Measurements from ENCODE around the gene MEGF11. TPM values are rescaled to one million over a fixed set of nuclear protein-coding genes. Genes with fewer than 3 reads are reported as not detected.

Gene MEGF11
- total RNA-seq, 1 donor from 2014 or later = 0.06 TPM

GRCh38 chr15:66290518-66290917, 37.0 kb upstream of the MEGF11 start:
- Mint-ChIP-seq H3K9me3 (no peaks in the 10 kb centered on the region), H3K27me3 (ENCODE audit: insufficient read depth, low read depth) (peaks cover 4% of the 10 kb centered on the region), H3K36me3 (no peaks in the 10 kb centered on the region), H3K27ac (no peak overlapping the region), H3K4me3 (peak overlapping the region; percentile 0), H3K4me1 (peaks cover 27% of the 10 kb centered on the region)
- peaks cover 13% of the 10 kb centered on the region for H3K4me1 ChIP-seq
- no peaks in the 10 kb centered on the region for H3K9me3 ChIP-seq (ENCODE audit: low read depth)
- no peak overlapping the region for H3K4me3 ChIP-seq
- TF ChIP-seq, protein P1, sequence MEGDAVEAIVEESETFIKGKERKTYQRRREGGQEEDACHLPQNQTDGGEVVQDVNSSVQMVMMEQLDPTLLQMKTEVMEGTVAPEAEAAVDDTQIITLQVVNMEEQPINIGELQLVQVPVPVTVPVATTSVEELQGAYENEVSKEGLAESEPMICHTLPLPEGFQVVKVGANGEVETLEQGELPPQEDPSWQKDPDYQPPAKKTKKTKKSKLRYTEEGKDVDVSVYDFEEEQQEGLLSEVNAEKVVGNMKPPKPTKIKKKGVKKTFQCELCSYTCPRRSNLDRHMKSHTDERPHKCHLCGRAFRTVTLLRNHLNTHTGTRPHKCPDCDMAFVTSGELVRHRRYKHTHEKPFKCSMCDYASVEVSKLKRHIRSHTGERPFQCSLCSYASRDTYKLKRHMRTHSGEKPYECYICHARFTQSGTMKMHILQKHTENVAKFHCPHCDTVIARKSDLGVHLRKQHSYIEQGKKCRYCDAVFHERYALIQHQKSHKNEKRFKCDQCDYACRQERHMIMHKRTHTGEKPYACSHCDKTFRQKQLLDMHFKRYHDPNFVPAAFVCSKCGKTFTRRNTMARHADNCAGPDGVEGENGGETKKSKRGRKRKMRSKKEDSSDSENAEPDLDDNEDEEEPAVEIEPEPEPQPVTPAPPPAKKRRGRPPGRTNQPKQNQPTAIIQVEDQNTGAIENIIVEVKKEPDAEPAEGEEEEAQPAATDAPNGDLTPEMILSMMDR (IDR thresholded peaks at IDR 0.05) = no peak
- TF ChIP-seq EZH2 (IDR thresholded peaks at IDR 0.05) (no peak), EZH2phosphoT487 (IDR thresholded peaks at IDR 0.05) (no peak)
- no peak overlapping the region for H2AFZ ChIP-seq (replicated peaks)
- no peak overlapping the region for H3K9ac ChIP-seq
- H3K4me2 ChIP-seq = no peak overlapping the region
- no peak for DNase-seq (ENCODE audit: low spot score)
- no peak overlapping the region for H3K27ac ChIP-seq
- H3K36me3 ChIP-seq = no peaks in the 10 kb centered on the region
- peaks cover 5% of the 10 kb centered on the region for H3K27me3 ChIP-seq
- no peaks in the 10 kb centered on the region for H4K20me1 ChIP-seq (ENCODE audit: low read depth)
- H3K79me2 ChIP-seq (ENCODE audit: low read depth) = peaks cover 16% of the 10 kb centered on the region
- peaks cover 19% of the 10 kb centered on the region for H3F3A ChIP-seq (ENCODE audit: low read depth)

DNA sequence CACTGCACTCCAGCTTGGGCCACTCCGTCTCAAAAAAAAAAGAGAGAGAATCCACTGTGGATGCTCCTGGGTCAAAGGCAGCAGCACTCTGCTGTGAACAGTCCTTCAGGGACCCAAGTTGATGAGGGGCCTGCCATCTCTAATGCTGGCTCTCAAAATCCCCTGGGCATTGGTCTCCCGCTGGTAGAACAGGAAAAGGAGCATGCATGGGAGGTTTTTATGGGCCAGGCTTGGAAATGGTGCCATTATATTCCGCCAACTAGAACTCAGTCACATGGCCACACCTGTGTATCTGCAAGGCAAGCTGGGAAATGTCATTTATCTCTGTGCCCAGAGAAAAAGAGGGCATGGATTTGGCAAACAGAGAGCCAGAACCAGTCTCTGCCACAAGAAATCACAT, 36.5 kb upstream of the MEGF11 start:
- Mint-ChIP-seq H3K9me3 (no peaks in the 10 kb centered on the region), H3K27me3 (ENCODE audit: insufficient read depth, low read depth) (peaks cover 4% of the 10 kb centered on the region), H3K36me3 (no peaks in the 10 kb centered on the region), H3K27ac (no peak overlapping the region), H3K4me1 (peaks cover 23% of the 10 kb centered on the region), H3K4me3 (peak overlapping the region; percentile 0)
- H3K27me3 ChIP-seq = peaks cover 5% of the 10 kb centered on the region
- TF ChIP-seq, protein P1 (IDR thresholded peaks at IDR 0.05) = no peak
- H3K27ac ChIP-seq = no peak overlapping the region
- no peak overlapping the region for H2AFZ ChIP-seq (replicated peaks)
- no peaks in the 10 kb centered on the region for H3K36me3 ChIP-seq
- no peak overlapping the region for H3K4me2 ChIP-seq
- H3F3A ChIP-seq (ENCODE audit: low read depth) = peaks cover 19% of the 10 kb centered on the region
- H3K9ac ChIP-seq = no peak overlapping the region
- no peaks in the 10 kb centered on the region for H4K20me1 ChIP-seq (ENCODE audit: low read depth)
- H3K4me3 ChIP-seq = no peak overlapping the region
- no peaks in the 10 kb centered on the region for H3K9me3 ChIP-seq (ENCODE audit: low read depth)
- DNase-seq (ENCODE audit: low spot score) = no peak
- H3K4me1 ChIP-seq = peaks cover 12% of the 10 kb centered on the region
- peaks cover 11% of the 10 kb centered on the region for H3K79me2 ChIP-seq (ENCODE audit: low read depth)

DNA sequence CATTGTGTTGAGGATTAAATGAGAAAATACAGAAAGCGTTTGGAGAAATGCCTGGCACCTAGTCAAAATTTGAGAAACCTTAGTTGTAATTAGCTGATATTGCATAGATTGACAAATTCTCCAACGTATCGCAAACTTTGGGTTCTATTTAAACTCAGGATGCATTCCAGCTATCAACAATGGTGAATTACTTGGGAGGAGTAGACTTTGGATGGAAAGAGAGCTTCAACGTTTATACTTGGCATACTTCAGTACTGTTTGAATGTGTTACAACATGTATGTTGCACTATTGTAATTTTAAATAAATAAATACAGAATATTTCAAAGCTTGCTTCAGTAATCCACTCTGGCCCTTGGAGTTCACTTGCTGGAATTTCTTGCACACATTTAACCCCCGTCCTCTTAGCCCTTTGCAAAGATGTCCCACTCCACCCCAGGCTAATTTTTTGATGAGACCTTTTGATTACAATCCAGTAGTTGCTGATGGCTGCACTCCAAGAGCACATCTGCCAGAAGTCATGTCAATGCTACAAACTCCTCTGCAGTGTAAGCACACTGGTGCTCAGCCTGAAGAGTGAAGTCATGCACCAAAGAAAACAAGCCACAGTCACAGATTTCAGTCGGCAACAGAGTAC, 35.1 kb upstream of the MEGF11 start:
- no peak overlapping the region for H3K4me3 Mint-ChIP-seq
- TF ChIP-seq EZH2 (IDR thresholded peaks at IDR 0.05) = no peak
- TF ChIP-seq EZH2phosphoT487 (IDR thresholded peaks at IDR 0.05) = no peak
- TF ChIP-seq, protein P1 (IDR thresholded peaks at IDR 0.05) = no peak
- H3K4me2 ChIP-seq = no peak overlapping the region

More for the DNA sequence above, 35.1 kb upstream of the MEGF11 start:
- no peak for DNase-seq (ENCODE audit: low spot score)
- Histone ChIP-seq H3K9ac (no peak overlapping the region), H4K20me1 (ENCODE audit: low read depth) (no peaks in the 10 kb centered on the region), H3K27ac (no peak overlapping the region), H3K4me3 (no peak overlapping the region), H3K4me1 (peaks cover 3% of the 10 kb centered on the region), H3K79me2 (ENCODE audit: low read depth) (no peaks in the 10 kb centered on the region), H3K9me3 (ENCODE audit: low read depth) (no peaks in the 10 kb centered on the region), H3F3A (ENCODE audit: low read depth) (peaks cover 13% of the 10 kb centered on the region), H3K36me3 (no peaks in the 10 kb centered on the region), H2AFZ (replicated peaks) (no peak overlapping the region), H3K27me3 (peaks cover 5% of the 10 kb centered on the region)
- Mint-ChIP-seq H3K36me3 (no peaks in the 10 kb centered on the region), H3K4me1 (peaks cover 13% of the 10 kb centered on the region), H3K27me3 (ENCODE audit: insufficient read depth, low read depth) (no peaks in the 10 kb centered on the region), H3K27ac (no peak overlapping the region), H3K9me3 (no peaks in the 10 kb centered on the region)

Measured in neural progenitor cell (in vitro differentiated cells).